K562 (cell line): ENCODE measurements around the gene CACNA1I. TPM values are rescaled to one million over a fixed set of nuclear protein-coding genes. Genes with fewer than 3 reads are reported as not detected.

ENCODE experiments used
- BHLHE40 ChIP-seq: IDR thresholded peaks from 2 replicates; pipeline ENCODE4 v1.6.1; 2011; ENCODE audit warnings: low read length, improper control_type of control experiment
- BMI1 ChIP-seq: fragments of 150-350 bp; IDR thresholded peaks from 2 replicates; pipeline ENCODE4 v1.6.1; 2014; ENCODE audit warnings: low read length
- CBX3 ChIP-seq, 2 experiments: IDR thresholded peaks; 1 replicate in 1 of 2; 2 replicates in 1 of 2; pipeline ENCODE4 v1.6.1; 2012; ENCODE audit warnings: inconsistent platforms in 2 of 2, low read length in 2 of 2, borderline replicate concordance in 1 of 2, control low read depth in 1 of 2
- EP300 ChIP-seq: IDR thresholded peaks from 2 replicates; pipeline ENCODE4 v1.6.1; 2012; ENCODE audit warnings: low read length, improper control_type of control experiment
- FOS ChIP-seq: IDR thresholded peaks from 3 replicates; pipeline ENCODE4 v1.6.1; 2011; ENCODE audit not compliant: insufficient read length; ENCODE audit errors: extremely low read depth
- MAFF ChIP-seq: IDR thresholded peaks from 2 replicates; pipeline ENCODE4 v1.6.1; 2012; ENCODE audit warnings: low read length, improper control_type of control experiment
- MEF2A ChIP-seq: IDR thresholded peaks from 2 replicates; pipeline ENCODE4 v1.6.1; 2011; ENCODE audit warnings: low read depth, mild to moderate bottlenecking, low read length, moderate library complexity; ENCODE audit not compliant: control insufficient read depth
- NCOR1 ChIP-seq: fragments of 450-650 bp; IDR thresholded peaks from 2 replicates; pipeline ENCODE4 v1.6.1; 2016; ENCODE audit warnings: mild to moderate bottlenecking, moderate library complexity
- PHF21A ChIP-seq: fragments of 450-650 bp; IDR thresholded peaks from 2 replicates; pipeline ENCODE4 v1.6.1; 2017; ENCODE audit warnings: low read depth, borderline replicate concordance
- PRPF4 ChIP-seq: fragments of 200-400 bp; formaldehyde crosslinking; IDR thresholded peaks from one replicate; pipeline ENCODE4 v1.6.1; 2017; ENCODE audit warnings: low read length, low read depth, mild to moderate bottlenecking; ENCODE audit not compliant: insufficient read depth, poor library complexity, severe bottlenecking
- SETDB1 ChIP-seq: IDR thresholded peaks from one replicate; pipeline ENCODE4 v1.6.1; 2012; ENCODE audit warnings: low read length, control low read depth, inconsistent platforms
- SLC30A9 ChIP-seq: fragments of 250-450 bp; sonication (Bioruptor Pico); IDR thresholded peaks from 2 replicates; pipeline ENCODE4 v1.8.0; 2022; ENCODE audit warnings: mild to moderate bottlenecking, moderate library complexity
- ZNF217 ChIP-seq: sonication (generic); formaldehyde crosslinking; IDR thresholded peaks from 2 replicates; pipeline ENCODE4 v1.8.0; 2022; ENCODE audit warnings: mild to moderate bottlenecking, missing genetic modification reagents
- ZNF354B ChIP-seq: fragments of 250-450 bp; sonication (Bioruptor Pico); IDR thresholded peaks from 2 replicates; pipeline ENCODE4 v1.4.0; 2020
- ZZZ3 ChIP-seq: fragments of 450-650 bp; IDR thresholded peaks from 2 replicates; pipeline ENCODE4 v1.6.1; 2016; ENCODE audit warnings: antibody characterized with exemption, mild to moderate bottlenecking, moderate library complexity
- polyA plus RNA-seq, 8 experiments: library from polyadenylated mRNA; depleted of rRNA in 4 of 8; stranded (reverse) in 5 of 8; unstranded in 3 of 8; fragments of >200 nt; fragmentation: Nextera tagmentation in 2 of 8; fragmentation: Illumina TruSeq in 1 of 8; extraction: Ambion mirVana in 2 of 8; extraction: Trizol in 1 of 8; gene quantifications; 2 replicates each; pipeline versions ENCODE4 v1.2.1 to v1.2.3, GENCODE V29; 2011 to 2014; ENCODE audit warnings: inconsistent platforms in 1 of 8, missing spikeins in 1 of 8
- total RNA-seq, 7 experiments: library from RNA; depleted of rRNA in 6 of 7; stranded (reverse); fragments of >200 nt in 6 of 7; fragmentation: Illumina TruSeq in 2 of 7; extraction: Trizol in 2 of 7; gene quantifications; 2 replicates each; pipeline versions ENCODE4 v1.2.1 to v1.2.3, GENCODE V29; 2011 to 2021; ENCODE audit warnings: low replicate concordance in 1 of 7
- TF ChIP-seq, protein P1 (sequence below): sonication (generic); formaldehyde crosslinking; IDR thresholded peaks from 2 replicates; pipeline ENCODE4 v1.9.0; 2022; ENCODE audit warnings: mild to moderate bottlenecking, missing genetic modification reagents
- TF ChIP-seq, protein P2 (sequence below): fragments of 250-450 bp; sonication (Bioruptor Pico); IDR thresholded peaks from 2 replicates; pipeline ENCODE4 v1.4.0; 2020
- TF ChIP-seq, protein P3 (sequence below), 3 experiments: IDR thresholded peaks in 2 of 3; conservative IDR thresholded peaks in 1 of 3; 2 replicates each; pipeline ENCODE4 v1.5.1; 2011 to 2012; ENCODE audit warnings: low read length in 3 of 3, mild to moderate bottlenecking in 3 of 3, control low read depth in 2 of 3, improper control_type of control experiment in 1 of 3, inconsistent platforms in 1 of 3, low read depth in 1 of 3, mixed read lengths in 1 of 3, moderate library complexity in 1 of 3; ENCODE audit not compliant: insufficient read depth in 2 of 3
- TF ChIP-seq, protein P4 (sequence below): sonication (generic); formaldehyde crosslinking; IDR thresholded peaks from 2 replicates; pipeline ENCODE4 v1.8.0; 2022; ENCODE audit warnings: mild to moderate bottlenecking, missing genetic modification reagents

Gene CACNA1I
- total and polyA plus RNA-seq, 9 of the 15 experiments (the other 6 are each of a cell fraction or from before 2014, with no cell fraction given): 0.01 to 0.79 (median 0.32) TPM; not detected in 1

DNA sequence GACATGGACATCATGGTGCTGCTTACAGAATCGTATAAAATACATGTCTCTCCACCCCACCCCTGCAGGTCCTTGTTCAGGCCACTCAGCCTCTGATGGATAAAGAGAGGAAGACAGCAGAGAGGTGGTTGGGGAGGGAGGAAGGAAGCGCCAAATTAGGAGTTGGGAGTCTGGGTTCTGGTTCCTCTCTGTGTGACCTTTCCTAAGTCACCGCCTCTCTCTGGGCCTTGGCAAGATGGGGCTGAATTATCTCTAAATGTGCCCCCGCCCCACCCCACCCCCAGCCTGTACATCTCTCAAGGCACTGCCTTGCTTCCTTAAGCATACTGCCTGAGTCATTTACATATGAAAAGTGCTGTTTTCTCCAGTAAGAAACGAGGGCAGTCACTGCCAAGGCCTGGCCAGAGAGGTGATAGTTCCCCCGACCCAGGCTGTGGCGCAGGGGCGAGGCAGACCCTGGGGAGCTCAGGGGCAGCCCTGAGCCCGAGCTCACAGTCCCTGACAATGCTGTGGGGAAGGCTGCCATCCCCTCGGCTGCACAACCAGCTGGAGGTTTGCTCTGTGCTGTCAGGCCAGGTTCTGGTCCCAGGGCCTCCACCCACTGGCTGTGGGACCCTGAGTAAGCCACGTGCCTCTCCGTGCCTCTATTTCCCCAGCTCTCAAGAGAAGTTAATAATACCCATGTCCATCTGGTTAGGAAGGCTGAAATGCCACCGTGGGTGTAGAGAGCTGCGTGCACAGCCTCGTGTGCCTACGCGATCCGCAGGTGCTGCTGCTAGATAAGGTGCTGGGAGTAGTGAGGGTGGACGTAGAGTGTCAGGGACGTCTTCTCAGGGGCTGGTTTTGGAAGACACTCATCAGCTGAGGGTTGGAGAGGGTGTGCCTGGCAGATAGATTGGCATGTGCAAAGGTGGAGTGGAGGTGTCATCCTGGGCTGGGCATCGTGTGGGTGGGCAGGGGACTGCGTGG lies 55.3 kb downstream of the CACNA1I start (continued):
- TF ChIP-seq, protein P1, sequence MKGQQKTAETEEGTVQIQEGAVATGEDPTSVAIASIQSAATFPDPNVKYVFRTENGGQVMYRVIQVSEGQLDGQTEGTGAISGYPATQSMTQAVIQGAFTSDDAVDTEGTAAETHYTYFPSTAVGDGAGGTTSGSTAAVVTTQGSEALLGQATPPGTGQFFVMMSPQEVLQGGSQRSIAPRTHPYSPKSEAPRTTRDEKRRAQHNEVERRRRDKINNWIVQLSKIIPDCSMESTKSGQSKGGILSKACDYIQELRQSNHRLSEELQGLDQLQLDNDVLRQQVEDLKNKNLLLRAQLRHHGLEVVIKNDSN (CRISPR knock-in tag): no peak
- TF ChIP-seq BHLHE40: peak; percentile 85
- no peak for TF ChIP-seq ZNF354B
- TF ChIP-seq, protein P2, sequence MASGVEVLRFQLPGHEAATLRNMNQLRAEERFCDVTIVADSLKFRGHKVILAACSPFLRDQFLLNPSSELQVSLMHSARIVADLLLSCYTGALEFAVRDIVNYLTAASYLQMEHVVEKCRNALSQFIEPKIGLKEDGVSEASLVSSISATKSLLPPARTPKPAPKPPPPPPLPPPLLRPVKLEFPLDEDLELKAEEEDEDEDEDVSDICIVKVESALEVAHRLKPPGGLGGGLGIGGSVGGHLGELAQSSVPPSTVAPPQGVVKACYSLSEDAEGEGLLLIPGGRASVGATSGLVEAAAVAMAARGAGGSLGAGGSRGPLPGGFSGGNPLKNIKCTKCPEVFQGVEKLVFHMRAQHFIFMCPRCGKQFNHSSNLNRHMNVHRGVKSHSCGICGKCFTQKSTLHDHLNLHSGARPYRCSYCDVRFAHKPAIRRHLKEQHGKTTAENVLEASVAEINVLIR (CRISPR knock-in tag): no peak
- TF ChIP-seq ZNF217 (CRISPR knock-in tag): 0 out of 2 replicates have a peak, but pooled peaks have one; percentile 64
- TF ChIP-seq BMI1: no peak
- TF ChIP-seq, protein P3, sequence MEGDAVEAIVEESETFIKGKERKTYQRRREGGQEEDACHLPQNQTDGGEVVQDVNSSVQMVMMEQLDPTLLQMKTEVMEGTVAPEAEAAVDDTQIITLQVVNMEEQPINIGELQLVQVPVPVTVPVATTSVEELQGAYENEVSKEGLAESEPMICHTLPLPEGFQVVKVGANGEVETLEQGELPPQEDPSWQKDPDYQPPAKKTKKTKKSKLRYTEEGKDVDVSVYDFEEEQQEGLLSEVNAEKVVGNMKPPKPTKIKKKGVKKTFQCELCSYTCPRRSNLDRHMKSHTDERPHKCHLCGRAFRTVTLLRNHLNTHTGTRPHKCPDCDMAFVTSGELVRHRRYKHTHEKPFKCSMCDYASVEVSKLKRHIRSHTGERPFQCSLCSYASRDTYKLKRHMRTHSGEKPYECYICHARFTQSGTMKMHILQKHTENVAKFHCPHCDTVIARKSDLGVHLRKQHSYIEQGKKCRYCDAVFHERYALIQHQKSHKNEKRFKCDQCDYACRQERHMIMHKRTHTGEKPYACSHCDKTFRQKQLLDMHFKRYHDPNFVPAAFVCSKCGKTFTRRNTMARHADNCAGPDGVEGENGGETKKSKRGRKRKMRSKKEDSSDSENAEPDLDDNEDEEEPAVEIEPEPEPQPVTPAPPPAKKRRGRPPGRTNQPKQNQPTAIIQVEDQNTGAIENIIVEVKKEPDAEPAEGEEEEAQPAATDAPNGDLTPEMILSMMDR (IDR thresholded peaks at IDR 0.05 in 2 of 3, conservative IDR thresholded peaks at IDR 0.05 in 1 of 3; ENCODE audit: insufficient read depth in 2 of 3, low read depth in 1 of 3, low read length in 3 of 3): no peak
- TF ChIP-seq MAFF: no peak
- TF ChIP-seq SLC30A9 (CRISPR knock-in tag): no peak
- peak; percentile 53; the same call in 1 of the 2 replicates for TF ChIP-seq EP300
- TF ChIP-seq NCOR1: peak; percentile 79
- no peak for TF ChIP-seq FOS
- TF ChIP-seq PHF21A: no peak
- TF ChIP-seq CBX3 (IDR thresholded peaks at IDR 0.05; ENCODE audit: borderline replicate concordance in 1 of 2, low read length in 2 of 2): peak in 1 of 2 experiments; percentile 72; a peak in 1 of 3 replicates
- TF ChIP-seq PRPF4: no peak
- TF ChIP-seq SETDB1: no peak
- TF ChIP-seq ZZZ3: no peak
- TF ChIP-seq, protein P4, sequence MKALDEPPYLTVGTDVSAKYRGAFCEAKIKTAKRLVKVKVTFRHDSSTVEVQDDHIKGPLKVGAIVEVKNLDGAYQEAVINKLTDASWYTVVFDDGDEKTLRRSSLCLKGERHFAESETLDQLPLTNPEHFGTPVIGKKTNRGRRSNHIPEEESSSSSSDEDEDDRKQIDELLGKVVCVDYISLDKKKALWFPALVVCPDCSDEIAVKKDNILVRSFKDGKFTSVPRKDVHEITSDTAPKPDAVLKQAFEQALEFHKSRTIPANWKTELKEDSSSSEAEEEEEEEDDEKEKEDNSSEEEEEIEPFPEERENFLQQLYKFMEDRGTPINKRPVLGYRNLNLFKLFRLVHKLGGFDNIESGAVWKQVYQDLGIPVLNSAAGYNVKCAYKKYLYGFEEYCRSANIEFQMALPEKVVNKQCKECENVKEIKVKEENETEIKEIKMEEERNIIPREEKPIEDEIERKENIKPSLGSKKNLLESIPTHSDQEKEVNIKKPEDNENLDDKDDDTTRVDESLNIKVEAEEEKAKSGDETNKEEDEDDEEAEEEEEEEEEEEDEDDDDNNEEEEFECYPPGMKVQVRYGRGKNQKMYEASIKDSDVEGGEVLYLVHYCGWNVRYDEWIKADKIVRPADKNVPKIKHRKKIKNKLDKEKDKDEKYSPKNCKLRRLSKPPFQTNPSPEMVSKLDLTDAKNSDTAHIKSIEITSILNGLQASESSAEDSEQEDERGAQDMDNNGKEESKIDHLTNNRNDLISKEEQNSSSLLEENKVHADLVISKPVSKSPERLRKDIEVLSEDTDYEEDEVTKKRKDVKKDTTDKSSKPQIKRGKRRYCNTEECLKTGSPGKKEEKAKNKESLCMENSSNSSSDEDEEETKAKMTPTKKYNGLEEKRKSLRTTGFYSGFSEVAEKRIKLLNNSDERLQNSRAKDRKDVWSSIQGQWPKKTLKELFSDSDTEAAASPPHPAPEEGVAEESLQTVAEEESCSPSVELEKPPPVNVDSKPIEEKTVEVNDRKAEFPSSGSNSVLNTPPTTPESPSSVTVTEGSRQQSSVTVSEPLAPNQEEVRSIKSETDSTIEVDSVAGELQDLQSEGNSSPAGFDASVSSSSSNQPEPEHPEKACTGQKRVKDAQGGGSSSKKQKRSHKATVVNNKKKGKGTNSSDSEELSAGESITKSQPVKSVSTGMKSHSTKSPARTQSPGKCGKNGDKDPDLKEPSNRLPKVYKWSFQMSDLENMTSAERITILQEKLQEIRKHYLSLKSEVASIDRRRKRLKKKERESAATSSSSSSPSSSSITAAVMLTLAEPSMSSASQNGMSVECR: no peak
- TF ChIP-seq MEF2A: no peak
